Stimulated activated CD8-positive, alpha-beta memory T cell treated with anti-CD3 and anti-CD28 coated beads, Interleukin-7, amount 100 ng/mL, for 1 hour (primary cell): ENCODE results near the gene IL36A.

Source experiments
- DNase-seq, 2 donors: peaks; one replicate each; pipeline ENCODE4 v3.0.0-alpha.2; 2020; ENCODE audit warnings: low read depth in 2 of 2

IL36A gene

GRCh38 chr2:113007250-113007649 is 2.0 kb downstream of the IL36A start:
- no peak for DNase-seq

- no peak for DNase-seq
These were observed 4.4 kb downstream of the IL36A start for GRCh38 chr2:113009622-113010021.

GRCh38 chr2:113010088-113010487 is 4.8 kb downstream of the IL36A start:
- no peak for DNase-seq

- no peak for DNase-seq
These were observed 5.8 kb downstream of the IL36A start for GRCh38 chr2:113011108-113011507.

- DNase-seq: no peak
These were observed 7.4 kb downstream of the IL36A start for GRCh38 chr2:113012436-113013335.

GRCh38 chr2:113013336-113013661 is 8.0 kb downstream of the IL36A start:
- no peak for DNase-seq

GRCh38 chr2:113014067-113014466 is 8.8 kb downstream of the IL36A start:
- DNase-seq: no peak

- DNase-seq: no peak
These were observed 9.8 kb downstream of the IL36A start for GRCh38 chr2:113015042-113015441.

GRCh38 chr2:113015655-113016054 is 10.4 kb downstream of the IL36A start:
- no peak for DNase-seq

- no peak for DNase-seq
These were observed 13.2 kb downstream of the IL36A start for GRCh38 chr2:113018509-113018908.

GRCh38 chr2:113021312-113021711 is 16.1 kb downstream of the IL36A start:
- DNase-seq: no peak

- DNase-seq: no peak
These were observed 19.5 kb downstream of the IL36A start for GRCh38 chr2:113024764-113025163.

- no peak for DNase-seq
These were observed 20.5 kb downstream of the IL36A start for GRCh38 chr2:113025737-113026136.

- DNase-seq: no peak
These were observed 22.4 kb downstream of the IL36A start for GRCh38 chr2:113027691-113028090.

GRCh38 chr2:113028112-113028511 is 22.9 kb downstream of the IL36A start:
- DNase-seq: no peak

GRCh38 chr2:113032737-113033136 is 27.5 kb downstream of the IL36A start:
- DNase-seq: no peak

- DNase-seq: no peak
These were observed 28.8 kb downstream of the IL36A start for GRCh38 chr2:113034016-113034415.

GRCh38 chr2:113036763-113037162 is 31.5 kb downstream of the IL36A start:
- DNase-seq: no peak

- no peak for DNase-seq
These were observed 33.0 kb downstream of the IL36A start for GRCh38 chr2:113038291-113038690.

GRCh38 chr2:113039158-113039557 is 33.9 kb downstream of the IL36A start:
- DNase-seq: no peak

- no peak for DNase-seq
These were observed 34.5 kb downstream of the IL36A start for GRCh38 chr2:113039719-113040118.

- DNase-seq: no peak
These were observed 36.6 kb downstream of the IL36A start for GRCh38 chr2:113041871-113042270.

- no peak for DNase-seq
These were observed 41.2 kb downstream of the IL36A start for GRCh38 chr2:113046465-113046864.
